A549 (cell line): Measurements from ENCODE around the gene KAT2A. TPM values are rescaled to one million over a fixed set of nuclear protein-coding genes. Genes with fewer than 3 reads are reported as not detected.

ENCODE experiments used
- ATAC-seq, 2 experiments: fragments of 200-7000 bp in 1 of 2; fragments of >200 bp in 1 of 2; cut with Nextera tagmentation in 1 of 2; cut with Tn5 transposase in 1 of 2; 3 replicates each; pipeline versions ENCODE4 v1.8.0 to v1.9.1; 2018 to 2020; ENCODE audit warnings: mild to moderate bottlenecking in 1 of 2, moderate library complexity in 1 of 2
- CTCF ChIA-PET: fragments of 300-600 bp; sonication (Branson Sonifier 250); formaldehyde crosslinking; extraction: SDS; loops from one replicate; lab custom pipeline; 2021; ENCODE audit warnings: antibody characterized with exemption, inconsistent platforms; lab: Yijun Ruan, JAX
- POLR2A ChIA-PET: fragments of 350-600 bp; formaldehyde crosslinking; extraction: SDS; loops from one replicate; lab custom pipeline; 2021; ENCODE audit warnings: antibody characterized with exemption, inconsistent platforms; lab: Yijun Ruan, JAX
- DNase-seq, 2 experiments: peaks; one replicate each; pipeline versions ENCODE4 v3.0.0 to v3.0.0-alpha.2; 2011 to 2016; ENCODE audit warnings: low read depth in 1 of 2, low spot score in 1 of 2
- FAIRE-seq: peaks from 2 replicates; lab custom pipeline; 2011; peaks lifted over from hg19 to GRCh38; lab: Jason Lieb, UNC
- H3K27ac ChIP-seq, 2 experiments: fragments of >200 bp; sonication (Bioruptor Twin); formaldehyde crosslinking; 3 replicates each; pipeline ENCODE4 v1.5.1; 2016 to 2017
- H3K4me1 ChIP-seq: fragments of >200 bp; sonication (Bioruptor Twin); formaldehyde crosslinking; 3 replicates; pipeline ENCODE4 v1.6.1; 2016
- H3K4me2 ChIP-seq: fragments of >200 bp; sonication (Bioruptor Twin); formaldehyde crosslinking; 3 replicates; pipeline ENCODE4 v1.6.1; 2016
- H3K4me3 ChIP-seq: fragments of >200 bp; sonication (Bioruptor Twin); formaldehyde crosslinking; 3 replicates; pipeline ENCODE4 v1.5.1; 2016
- H3K9me3 ChIP-seq: fragments of >200 bp; sonication (Bioruptor Twin); formaldehyde crosslinking; 3 replicates; pipeline ENCODE4 v1.6.1; 2016
- CBX8 ChIP-seq: fragments of 200-600 bp; sonication (generic); IDR thresholded peaks from 2 replicates; pipeline ENCODE4 v1.6.1; 2016
- CHD4 ChIP-seq: fragments of 200-600 bp; sonication (generic); IDR thresholded peaks from 2 replicates; pipeline ENCODE4 v1.6.1; 2016; ENCODE audit warnings: antibody characterized with exemption, mild to moderate bottlenecking, borderline replicate concordance
- EHMT2 ChIP-seq: fragments of 200-600 bp; sonication (generic); IDR thresholded peaks from 2 replicates; pipeline ENCODE4 v1.6.1; 2016; ENCODE audit warnings: antibody characterized with exemption, low read depth, mild to moderate bottlenecking, moderate library complexity
- FOSB ChIP-seq: fragments of 250-450 bp; sonication (Bioruptor Pico); IDR thresholded peaks from 2 replicates; pipeline ENCODE4 v1.5.0; 2020; ENCODE audit warnings: mild to moderate bottlenecking, moderate library complexity
- HDAC2 ChIP-seq: fragments of 200-600 bp; sonication (generic); IDR thresholded peaks from 2 replicates; pipeline ENCODE4 v1.6.1; 2016
- HES2 ChIP-seq: fragments of >200 bp; sonication (Bioruptor Twin); formaldehyde crosslinking; IDR thresholded peaks from 2 replicates; pipeline ENCODE4 v1.6.1; 2016
- HEYL ChIP-seq: fragments of 250-450 bp; sonication (Bioruptor Pico); IDR thresholded peaks from 2 replicates; pipeline ENCODE4 v1.8.0; 2021; ENCODE audit warnings: mild to moderate bottlenecking, moderate library complexity
- HOXA7 ChIP-seq: fragments of 250-450 bp; sonication (Bioruptor Pico); IDR thresholded peaks from 2 replicates; pipeline ENCODE4 v1.5.0; 2020; ENCODE audit warnings: mild to moderate bottlenecking, moderate library complexity
- KDM1A ChIP-seq: fragments of 200-600 bp; sonication (generic); IDR thresholded peaks from 2 replicates; pipeline ENCODE4 v1.6.1; 2016; ENCODE audit warnings: low read depth, mild to moderate bottlenecking
- MAFK ChIP-seq: fragments of 450-650 bp; IDR thresholded peaks from 2 replicates; pipeline ENCODE4 v1.6.1; 2014; ENCODE audit not compliant: partially characterized antibody
- MAZ ChIP-seq: fragments of 150-350 bp; IDR thresholded peaks from 2 replicates; pipeline ENCODE4 v1.6.1; 2014; ENCODE audit warnings: antibody characterized with exemption, low read depth, low read length, borderline replicate concordance
- NFE2L2 ChIP-seq: fragments of 150-350 bp; conservative IDR thresholded peaks from 2 replicates; pipeline ENCODE4 v1.6.1; 2014; ENCODE audit warnings: low read length
- NR3C1 ChIP-seq: fragments of >200 bp; sonication (Bioruptor Twin); formaldehyde crosslinking; IDR thresholded peaks from 3 replicates; pipeline ENCODE4 v1.6.1; 2017
- POLR2A ChIP-seq: IDR thresholded peaks from 2 replicates; pipeline ENCODE4 v1.6.1; 2012; ENCODE audit warnings: mild to moderate bottlenecking, low read length
- RCOR1 ChIP-seq: fragments of 150-350 bp; IDR thresholded peaks from 2 replicates; pipeline ENCODE4 v1.6.1; 2014; ENCODE audit warnings: antibody characterized with exemption, low read length, low read depth
- REST ChIP-seq: fragments of 200-600 bp; sonication (generic); IDR thresholded peaks from 2 replicates; pipeline ENCODE4 v1.6.1; 2016; ENCODE audit warnings: antibody characterized with exemption, mild to moderate bottlenecking, moderate library complexity
- RNF2 ChIP-seq: fragments of 200-600 bp; sonication (generic); IDR thresholded peaks from 2 replicates; pipeline ENCODE4 v1.6.1; 2016; ENCODE audit warnings: low read depth, mild to moderate bottlenecking, antibody characterized with exemption, moderate library complexity, borderline replicate concordance
- SMC3 ChIP-seq: fragments of >200 bp; sonication (Bioruptor Twin); formaldehyde crosslinking; IDR thresholded peaks from 3 replicates; pipeline ENCODE4 v1.6.1; 2018; ENCODE audit warnings: inconsistent platforms
- ZC3H11A ChIP-seq: fragments of 450-650 bp; IDR thresholded peaks from 2 replicates; pipeline ENCODE4 v1.6.1; 2014; ENCODE audit warnings: antibody characterized with exemption, mild to moderate bottlenecking
- WGBS: methylation state at CpG from one replicate; pipeline ENCODE4 v1.1.6; 2017; ENCODE audit errors: missing lambda C conversion rate; 5-methylcytosine and 5-hydroxymethylcytosine counted together
- polyA plus RNA-seq, 4 experiments: library from polyadenylated mRNA; depleted of rRNA in 3 of 4; stranded (reverse); fragments of >200 nt; fragmentation: RNase III in 1 of 4; extraction: RNeasy Plus Mini Kit Qiagen cat#74134 plus additional on column Dnase treatment in 1 of 4; gene quantifications; 2 replicates in 3 of 4; 3 replicates in 1 of 4; pipeline ENCODE4 v1.2.3, GENCODE V29; 2011 to 2017
- TF ChIP-seq, protein P1 (sequence below): IDR thresholded peaks from 2 replicates; pipeline ENCODE4 v1.6.1; 2012; ENCODE audit warnings: low read depth, borderline replicate concordance
- TF ChIP-seq, protein P2 (sequence below): IDR thresholded peaks from 2 replicates; pipeline ENCODE4 v1.6.1; 2012

KAT2A gene
- polyA plus RNA-seq, 2 of the 4 experiments (the other 2 are of a cell fraction): 42.2 to 68.1 TPM

GRCh38 chr17:42167807-42168206 lies 46.6 kb upstream of the KAT2A start:
- Histone ChIP-seq H3K4me1 (no peaks in the 10 kb centered on the region), H3K4me3 (no peak overlapping the region), H3K4me2 (no peak overlapping the region), H3K9me3 (no peaks in the 10 kb centered on the region), H3K27ac (no peak overlapping the region)
- FAIRE-seq (no peak), DNase-seq (no peak), ATAC-seq (no peak)
- 92% methylated on average over 8 of the region's 8 CpGs for WGBS
- TF ChIP-seq HOXA7 (CRISPR knock-in tag) (no peak), REST (no peak), NFE2L2 (no peak), POLR2A (no peak), MAFK (no peak), EHMT2 (no peak), SMC3 (no peak), CBX8 (no peak), HDAC2 (no peak)
- TF ChIP-seq, protein P1, sequence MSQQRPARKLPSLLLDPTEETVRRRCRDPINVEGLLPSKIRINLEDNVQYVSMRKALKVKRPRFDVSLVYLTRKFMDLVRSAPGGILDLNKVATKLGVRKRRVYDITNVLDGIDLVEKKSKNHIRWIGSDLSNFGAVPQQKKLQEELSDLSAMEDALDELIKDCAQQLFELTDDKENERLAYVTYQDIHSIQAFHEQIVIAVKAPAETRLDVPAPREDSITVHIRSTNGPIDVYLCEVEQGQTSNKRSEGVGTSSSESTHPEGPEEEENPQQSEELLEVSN: no peak
- TF ChIP-seq, protein P2, sequence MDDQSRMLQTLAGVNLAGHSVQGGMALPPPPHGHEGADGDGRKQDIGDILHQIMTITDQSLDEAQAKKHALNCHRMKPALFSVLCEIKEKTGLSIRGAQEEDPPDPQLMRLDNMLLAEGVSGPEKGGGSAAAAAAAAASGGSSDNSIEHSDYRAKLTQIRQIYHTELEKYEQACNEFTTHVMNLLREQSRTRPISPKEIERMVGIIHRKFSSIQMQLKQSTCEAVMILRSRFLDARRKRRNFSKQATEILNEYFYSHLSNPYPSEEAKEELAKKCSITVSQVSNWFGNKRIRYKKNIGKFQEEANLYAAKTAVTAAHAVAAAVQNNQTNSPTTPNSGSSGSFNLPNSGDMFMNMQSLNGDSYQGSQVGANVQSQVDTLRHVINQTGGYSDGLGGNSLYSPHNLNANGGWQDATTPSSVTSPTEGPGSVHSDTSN: no peak
- ChIA-PET CTCF (interaction anchor here (1.2 to 4.1 kb wide), 8 partner anchors 10 to 50 kb away, joined by 3 to 17 read pairs (median 4); partner anchors contain the start of gene KCNH4), POLR2A (no interaction called here)

DNA sequence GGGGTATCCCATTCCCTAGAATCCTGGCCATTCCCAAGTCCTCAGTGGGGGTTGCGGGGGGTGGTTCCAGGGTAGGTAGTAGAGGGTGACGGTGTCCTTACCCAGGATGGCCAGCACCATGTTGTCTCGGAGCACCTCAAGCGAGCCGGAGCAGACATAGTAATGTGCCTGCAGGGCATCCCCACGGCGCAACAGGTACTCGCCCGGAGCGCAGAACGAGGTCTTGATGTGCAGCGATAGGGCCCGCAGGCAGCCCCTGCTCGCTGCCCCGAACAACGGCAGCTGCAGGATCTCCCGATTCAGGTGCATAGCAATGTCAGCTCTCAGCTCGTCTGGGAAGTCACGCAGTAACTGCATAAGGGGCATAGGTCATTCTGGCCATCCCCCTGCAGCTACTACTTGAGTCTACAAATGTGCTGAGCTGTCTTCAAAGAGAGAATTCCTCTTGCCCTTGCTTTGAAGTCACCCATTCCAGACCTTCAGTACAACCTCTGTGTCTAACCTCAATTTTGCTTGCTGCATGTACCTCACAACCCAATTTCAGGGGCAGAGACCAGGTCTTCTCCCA lies 45.1 kb upstream of the KAT2A start:
- H3K4me1 ChIP-seq: no peaks in the 10 kb centered on the region
- no peak overlapping the region for H3K27ac ChIP-seq
- DNase-seq: no peak
- no peak for FAIRE-seq
- H3K9me3 ChIP-seq: no peaks in the 10 kb centered on the region
- 80% methylated on average over 19 of the region's 19 CpGs for WGBS
- CTCF ChIA-PET: interaction anchor here (0.6 to 4.1 kb wide), 4 partner anchors 15 to 142 kb away, joined by 3 to 17 read pairs (median 9); partner anchors contain the start of gene KCNH4
- no peak overlapping the region for H3K4me3 ChIP-seq
- no peak for ATAC-seq
- TF ChIP-seq CHD4 (no peak), KDM1A (no peak), NR3C1 (no peak), RNF2 (no peak), MAZ (no peak), ZC3H11A (no peak), HEYL (CRISPR knock-in tag) (no peak), REST (no peak), FOSB (CRISPR knock-in tag) (no peak), RCOR1 (no peak), HES2 (no peak)
- TF ChIP-seq, all 56 proteins: peak for 0
- POLR2A ChIA-PET: no interaction called here
- no peak overlapping the region for H3K4me2 ChIP-seq
